ENCODE data around the gene TRMT11. TPM values are rescaled to one million over a fixed set of nuclear protein-coding genes. Genes with fewer than 3 reads are reported as not detected.

TRMT11 gene
- total and polyA plus RNA-seq, 2 of the 13 experiments (the other 11 are each of a cell fraction or from before 2014, with no cell fraction given): 42.2 to 81.9 TPM

- TF ChIP-seq PBX2 (CRISPR knock-in tag; IDR thresholded peaks at IDR 0.05) (no peak), GATAD2A (CRISPR knock-in tag; IDR thresholded peaks at IDR 0.05) (no peak), ZSCAN21 (CRISPR knock-in tag; IDR thresholded peaks at IDR 0.05; ENCODE audit: borderline replicate concordance) (0 out of 2 replicates have a peak, but pooled peaks have one; percentile 20), ZFP62 (CRISPR knock-in tag; IDR thresholded peaks at IDR 0.05) (no peak), HDAC6 (IDR thresholded peaks at IDR 0.05; ENCODE audit: low read depth, low read length) (no peak), PHF21A (CRISPR knock-in tag; IDR thresholded peaks at IDR 0.05) (no peak), ZFP91 (CRISPR knock-in tag; IDR thresholded peaks at IDR 0.05; ENCODE audit: borderline replicate concordance) (peak; percentile 90; the same call in 1 of the 2 replicates), RAD21 (CRISPR knock-in tag; IDR thresholded peaks at IDR 0.05) (peak; percentile 72), RCOR2 (CRISPR knock-in tag; IDR thresholded peaks at IDR 0.05) (no peak), HNF1A (IDR thresholded peaks at IDR 0.05; ENCODE audit: low read depth) (no peak), HNF1A (CRISPR knock-in tag; IDR thresholded peaks at IDR 0.05; ENCODE audit: borderline replicate concordance) (0 out of 2 replicates have a peak, but pooled peaks have one; percentile 28), AKNA (CRISPR knock-in tag; IDR thresholded peaks at IDR 0.05; ENCODE audit: borderline replicate concordance) (no peak), ZXDC (CRISPR knock-in tag; IDR thresholded peaks at IDR 0.05) (no peak), RBM22 (optimal IDR thresholded peaks at IDR 0.05; ENCODE audit: low read length) (no peak)
Measured at GRCh38 chr6:125952764-125953501, 33.4 kb upstream of the TRMT11 start (continued).

Measured in HepG2 (cell line).